ENCODE measurements around the gene BIRC2. TPM values are rescaled to one million over a fixed set of nuclear protein-coding genes. Genes with fewer than 3 reads are reported as not detected.

The BIRC2 gene
- total and polyA plus RNA-seq, 2 experiments from 2014 or later, result 15.3 to 25.2 TPM

- Histone ChIP-seq H3K27ac (ENCODE audit: low read depth) (no peak overlapping the region), H3K27me3 (ENCODE audit: insufficient read depth) (no peaks in the 10 kb centered on the region), H3K4me3 (no peak overlapping the region), H3F3A (replicated peaks; ENCODE audit: low read depth) (no peaks in the 10 kb centered on the region), H3K4me2 (no peak overlapping the region), H4K20me1 (replicated peaks; ENCODE audit: insufficient read depth) (peaks cover 11% of the 10 kb centered on the region; the same call in 1 of the 2 replicates), H3K9me2 (ENCODE audit: insufficient read depth) (no peaks in the 10 kb centered on the region), H2AFZ (no peak overlapping the region), H3K36me3 (ENCODE audit: insufficient read depth) (no peaks in the 10 kb centered on the region), H3K79me2 (replicated peaks; ENCODE audit: insufficient read depth) (peaks cover 52% of the 10 kb centered on the region), H3K4me1 (ENCODE audit: insufficient read depth) (0 out of 2 replicates have a peak, but pooled peaks cover 6% of the 10 kb centered on the region)
- Mint-ChIP-seq H3K27me3 (ENCODE audit: insufficient read depth, low read depth, poor library complexity) (peaks cover 5% of the 10 kb centered on the region), H3K9me3 (no peaks in the 10 kb centered on the region; the same call in 2 of the 3 replicates), H3K4me3 (no peak overlapping the region), H3K4me1 (peaks cover 2% of the 10 kb centered on the region), H3K36me3 (ENCODE audit: low read depth) (peaks cover 4% of the 10 kb centered on the region; the same call in 1 of the 3 replicates), H3K27ac (no peak overlapping the region)
- ATAC-seq (no peak), DNase-seq (ENCODE audit: low spot score) (no peak)
- no peak for TF ChIP-seq CTCF (conservative IDR thresholded peaks at IDR 0.05; ENCODE audit: low read depth in 2 of 2)
- no peak for TF ChIP-seq EZH2 (IDR thresholded peaks at IDR 0.05; ENCODE audit: low read depth, unreplicated experiment)
- no peak for TF ChIP-seq CREB1 (CRISPR knock-in tag; IDR thresholded peaks at IDR 0.05; ENCODE audit: low read depth)
- no peak for TF ChIP-seq STAT1 (IDR thresholded peaks at IDR 0.05; ENCODE audit: unreplicated experiment)
- no peak for TF ChIP-seq ZNF114 (CRISPR knock-in tag; IDR thresholded peaks at IDR 0.05)
- TF ChIP-seq ETS1 (IDR thresholded peaks at IDR 0.05), result no peak
- TF ChIP-seq EZH2phosphoT487 (IDR thresholded peaks at IDR 0.05; ENCODE audit: unreplicated experiment), result no peak
- TF ChIP-seq JUNB (IDR thresholded peaks at IDR 0.05; ENCODE audit: unreplicated experiment), result no peak
- no peak for TF ChIP-seq ZNF331 (CRISPR knock-in tag; IDR thresholded peaks at IDR 0.05; ENCODE audit: low read depth)
- TF ChIP-seq, protein P1, sequence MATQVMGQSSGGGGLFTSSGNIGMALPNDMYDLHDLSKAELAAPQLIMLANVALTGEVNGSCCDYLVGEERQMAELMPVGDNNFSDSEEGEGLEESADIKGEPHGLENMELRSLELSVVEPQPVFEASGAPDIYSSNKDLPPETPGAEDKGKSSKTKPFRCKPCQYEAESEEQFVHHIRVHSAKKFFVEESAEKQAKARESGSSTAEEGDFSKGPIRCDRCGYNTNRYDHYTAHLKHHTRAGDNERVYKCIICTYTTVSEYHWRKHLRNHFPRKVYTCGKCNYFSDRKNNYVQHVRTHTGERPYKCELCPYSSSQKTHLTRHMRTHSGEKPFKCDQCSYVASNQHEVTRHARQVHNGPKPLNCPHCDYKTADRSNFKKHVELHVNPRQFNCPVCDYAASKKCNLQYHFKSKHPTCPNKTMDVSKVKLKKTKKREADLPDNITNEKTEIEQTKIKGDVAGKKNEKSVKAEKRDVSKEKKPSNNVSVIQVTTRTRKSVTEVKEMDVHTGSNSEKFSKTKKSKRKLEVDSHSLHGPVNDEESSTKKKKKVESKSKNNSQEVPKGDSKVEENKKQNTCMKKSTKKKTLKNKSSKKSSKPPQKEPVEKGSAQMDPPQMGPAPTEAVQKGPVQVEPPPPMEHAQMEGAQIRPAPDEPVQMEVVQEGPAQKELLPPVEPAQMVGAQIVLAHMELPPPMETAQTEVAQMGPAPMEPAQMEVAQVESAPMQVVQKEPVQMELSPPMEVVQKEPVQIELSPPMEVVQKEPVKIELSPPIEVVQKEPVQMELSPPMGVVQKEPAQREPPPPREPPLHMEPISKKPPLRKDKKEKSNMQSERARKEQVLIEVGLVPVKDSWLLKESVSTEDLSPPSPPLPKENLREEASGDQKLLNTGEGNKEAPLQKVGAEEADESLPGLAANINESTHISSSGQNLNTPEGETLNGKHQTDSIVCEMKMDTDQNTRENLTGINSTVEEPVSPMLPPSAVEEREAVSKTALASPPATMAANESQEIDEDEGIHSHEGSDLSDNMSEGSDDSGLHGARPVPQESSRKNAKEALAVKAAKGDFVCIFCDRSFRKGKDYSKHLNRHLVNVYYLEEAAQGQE (IDR thresholded peaks at IDR 0.05; ENCODE audit: unreplicated experiment), result no peak
- TF ChIP-seq ZNF462 (CRISPR knock-in tag; IDR thresholded peaks at IDR 0.05), result no peak
- TF ChIP-seq NANOG (IDR thresholded peaks at IDR 0.05; ENCODE audit: borderline replicate concordance), result no peak
- no peak for TF ChIP-seq POLR2AphosphoS5 (IDR thresholded peaks at IDR 0.05; ENCODE audit: low read depth)
Observed at GRCh38 chr11:102411142-102411541, 64.1 kb downstream of the BIRC2 start.

Measured in GM23338 (cell line).